IMR-90 (cell line): ENCODE measurements around the gene ZC3H8. TPM values are rescaled to one million over a fixed set of nuclear protein-coding genes. Genes with fewer than 3 reads are reported as not detected.

Experiments
- ATAC-seq: fragments of 200-7000 bp; cut with Tn5 transposase; 2 replicates; pipeline ENCODE4 v1.9.1; 2020; ENCODE audit warnings: low read depth, mild to moderate bottlenecking, moderate library complexity
- BruUV-seq: library from RNA; stranded (reverse); fragments of 400-500 nt; replicated peaks from 2 replicates; lab custom pipeline; 2021; lab: Mats Ljungman, UMichigan
- CTCF ChIA-PET: fragments of 300-600 bp; formaldehyde crosslinking; extraction: SDS; loops from one replicate; lab custom pipeline; 2021; ENCODE audit warnings: antibody characterized with exemption; lab: Yijun Ruan, JAX
- POLR2A ChIA-PET: fragments of 300-600 bp; sonication (Branson Sonifier 250); formaldehyde crosslinking; loops from one replicate; lab custom pipeline; 2022; ENCODE audit warnings: antibody characterized with exemption; ENCODE audit not compliant: unreplicated experiment; lab: Charles Lee
- DNase-seq: peaks from one replicate; pipeline ENCODE4 v3.0.0; 2013
- H2AFZ ChIP-seq: replicated peaks from 2 replicates; pipeline ENCODE3; 2013; ENCODE audit warnings: low read length, mild to moderate bottlenecking; ENCODE audit not compliant: poor library complexity
- H2AK5ac ChIP-seq: 2 replicates; pipeline ENCODE4 v1.6.1; 2013; ENCODE audit warnings: low read depth, low read length, inconsistent platforms
- H2AK9ac ChIP-seq: replicated peaks from 2 replicates; pipeline ENCODE3; 2013; ENCODE audit warnings: mild to moderate bottlenecking, low read depth, low read length, moderate library complexity; ENCODE audit not compliant: poor library complexity
- H2BK120ac ChIP-seq: 2 replicates; pipeline ENCODE4 v1.6.1; 2013; ENCODE audit warnings: low read depth, low read length, inconsistent platforms
- H2BK15ac ChIP-seq: 3 replicates; pipeline ENCODE4 v1.6.1; 2013; ENCODE audit warnings: low read depth, low read length, inconsistent platforms
- H2BK20ac ChIP-seq: 2 replicates; pipeline ENCODE4 v1.6.1; 2013; ENCODE audit warnings: low read depth, mild to moderate bottlenecking, inconsistent platforms, low read length, moderate library complexity
- H2BK5ac ChIP-seq: 2 replicates; pipeline ENCODE4 v1.6.1; 2013; ENCODE audit warnings: mild to moderate bottlenecking, low read depth, low read length, inconsistent platforms; ENCODE audit not compliant: poor library complexity, severe bottlenecking
- H3K14ac ChIP-seq: replicated peaks from 2 replicates; pipeline ENCODE4 v1.6.1; 2013; ENCODE audit warnings: low read depth, low read length, inconsistent platforms
- H3K18ac ChIP-seq: 2 replicates; pipeline ENCODE4 v1.6.1; 2013; ENCODE audit warnings: low read depth, low read length, control low read depth
- H3K23ac ChIP-seq: 2 replicates; pipeline ENCODE4 v1.6.1; 2013; ENCODE audit warnings: low read depth, low read length, inconsistent platforms
- H3K27ac ChIP-seq: 2 replicates; pipeline ENCODE4 v1.5.1; 2013; ENCODE audit warnings: mild to moderate bottlenecking, control low read depth, low read length; ENCODE audit not compliant: insufficient read depth
- H3K27me3 ChIP-seq: 2 replicates; pipeline ENCODE4 v1.6.1; 2013; ENCODE audit warnings: low read length; ENCODE audit not compliant: control insufficient read depth, insufficient read depth
- H3K36me3 ChIP-seq: 2 replicates; pipeline ENCODE4 v1.6.1; 2013; ENCODE audit warnings: low read length, mixed read lengths; ENCODE audit not compliant: control insufficient read depth, insufficient read depth
- H3K4ac ChIP-seq: 2 replicates; pipeline ENCODE4 v1.6.1; 2013; ENCODE audit warnings: low read depth, low read length, inconsistent platforms
- H3K4me1 ChIP-seq: 2 replicates; pipeline ENCODE4 v1.6.1; 2013; ENCODE audit warnings: low read length, mixed read lengths; ENCODE audit not compliant: control insufficient read depth, insufficient read depth
- H3K4me2 ChIP-seq: 2 replicates; pipeline ENCODE4 v1.6.1; 2013; ENCODE audit warnings: low read depth, mild to moderate bottlenecking, control low read depth, low read length, moderate library complexity
- H3K4me3 ChIP-seq: 2 replicates; pipeline ENCODE4 v1.5.1; 2013; ENCODE audit warnings: low read depth, mild to moderate bottlenecking, control low read depth, low read length, moderate library complexity; ENCODE audit not compliant: insufficient read depth
- H3K56ac ChIP-seq: 2 replicates; pipeline ENCODE4 v1.6.1; 2013; ENCODE audit warnings: low read length, inconsistent platforms; ENCODE audit not compliant: insufficient read depth; ENCODE audit errors: extremely low read depth
- H3K79me1 ChIP-seq, 2 experiments: 2 replicates each; pipeline ENCODE4 v1.6.1; 2013; ENCODE audit warnings: low read length in 2 of 2, inconsistent platforms in 1 of 2, low read depth in 1 of 2
- H3K9ac ChIP-seq: 2 replicates; pipeline ENCODE4 v1.6.1; 2013; ENCODE audit warnings: low read depth, low read length, control low read depth
- H3K9me1 ChIP-seq: 2 replicates; pipeline ENCODE4 v1.6.1; 2013; ENCODE audit warnings: low read length, inconsistent platforms; ENCODE audit not compliant: insufficient read depth
- H3K9me3 ChIP-seq: 2 replicates; pipeline ENCODE4 v1.6.1; 2013; ENCODE audit warnings: low read length; ENCODE audit not compliant: control insufficient read depth, insufficient read depth
- H4K20me1 ChIP-seq: 2 replicates; pipeline ENCODE4 v1.6.1; 2013; ENCODE audit warnings: low read length, inconsistent platforms; ENCODE audit not compliant: insufficient read depth
- H4K5ac ChIP-seq: 2 replicates; pipeline ENCODE4 v1.6.1; 2013; ENCODE audit warnings: mild to moderate bottlenecking, low read depth, low read length, control low read depth
- H4K8ac ChIP-seq, 2 experiments: 2 replicates each; pipeline ENCODE4 v1.6.1; 2013; ENCODE audit warnings: low read depth in 2 of 2, low read length in 2 of 2, control low read depth in 1 of 2, inconsistent platforms in 1 of 2
- H4K91ac ChIP-seq: 2 replicates; pipeline ENCODE4 v1.6.1; 2013; ENCODE audit warnings: low read depth, low read length, inconsistent platforms; ENCODE audit not compliant: insufficient read depth
- BHLHE40 ChIP-seq: fragments of 150-350 bp; IDR thresholded peaks from 2 replicates; pipeline ENCODE4 v1.6.1; 2016; ENCODE audit warnings: mild to moderate bottlenecking, low read depth, low read length
- CHD1 ChIP-seq: IDR thresholded peaks from 2 replicates; pipeline ENCODE4 v1.6.1; 2012; ENCODE audit warnings: low read depth, low read length, improper control_type of control experiment
- CTCF ChIP-seq: conservative IDR thresholded peaks from 2 replicates; pipeline ENCODE4 v1.5.1; 2012; ENCODE audit warnings: mild to moderate bottlenecking, low read depth, low read length, improper control_type of control experiment
- FOS ChIP-seq: fragments of 150-350 bp; IDR thresholded peaks from 2 replicates; pipeline ENCODE4 v1.6.1; 2016; ENCODE audit warnings: low read depth, low read length
- MAFK ChIP-seq: IDR thresholded peaks from 2 replicates; pipeline ENCODE4 v1.6.1; 2012; ENCODE audit warnings: low read depth, low read length, improper control_type of control experiment
- MAZ ChIP-seq: IDR thresholded peaks from 2 replicates; pipeline ENCODE4 v1.6.1; 2012; ENCODE audit warnings: low read depth, mild to moderate bottlenecking, low read length, improper control_type of control experiment, moderate library complexity, borderline replicate concordance
- MXI1 ChIP-seq: IDR thresholded peaks from 2 replicates; pipeline ENCODE4 v1.6.1; 2012; ENCODE audit warnings: low read depth, mild to moderate bottlenecking, low read length, moderate library complexity, borderline replicate concordance
- NFE2L2 ChIP-seq: fragments of 150-350 bp; IDR thresholded peaks from 2 replicates; pipeline ENCODE4 v1.6.1; 2016; ENCODE audit warnings: low read depth, mild to moderate bottlenecking, low read length
- POLR2A ChIP-seq: IDR thresholded peaks from 2 replicates; pipeline ENCODE4 v1.6.1; 2012; ENCODE audit warnings: mild to moderate bottlenecking, low read depth, low read length
- RAD21 ChIP-seq: IDR thresholded peaks from 2 replicates; pipeline ENCODE4 v1.6.1; 2012; ENCODE audit warnings: low read length, improper control_type of control experiment
- RCOR1 ChIP-seq: IDR thresholded peaks from 2 replicates; pipeline ENCODE4 v1.6.1; 2012; ENCODE audit warnings: mild to moderate bottlenecking, low read length, improper control_type of control experiment; ENCODE audit not compliant: insufficient replicate concordance
- RFX5 ChIP-seq: IDR thresholded peaks from 2 replicates; pipeline ENCODE4 v1.8.0; 2012; ENCODE audit warnings: low read depth, mild to moderate bottlenecking, low read length, moderate library complexity
- SMC3 ChIP-seq: fragments of 150-350 bp; IDR thresholded peaks from 2 replicates; pipeline ENCODE4 v1.6.1; 2016; ENCODE audit warnings: low read depth, mild to moderate bottlenecking, antibody characterized with exemption, low read length, moderate library complexity
- USF2 ChIP-seq: fragments of 150-350 bp; IDR thresholded peaks from 2 replicates; pipeline ENCODE4 v1.6.1; 2017; ENCODE audit warnings: mild to moderate bottlenecking, antibody characterized with exemption, low read length, low read depth
- WGBS, 2 experiments: methylation state at CpG; one replicate each; pipeline versions ENCODE4 v1.1.5 to v1.1.7; 2013; ENCODE audit warnings: missing lambda C conversion rate in 2 of 2; ENCODE audit not compliant: insufficient read length in 1 of 2; ENCODE audit errors: extremely low coverage in 2 of 2; 5-methylcytosine and 5-hydroxymethylcytosine counted together
- dilution Hi-C: fragments of 300-500 bp; cut with HindIII; formaldehyde crosslinking; loops from one replicate; pipeline ENCODE4 v1.14.3; 2018; ENCODE audit warnings: low sequenced_read_pairs; ENCODE audit not compliant: unreplicated experiment
- in situ Hi-C: fragments of 300-500 bp; cut with MboI; formaldehyde crosslinking; loops from 3 replicates; pipeline ENCODE4 v1.14.3; 2019; ENCODE audit warnings: low sequenced_read_pairs, inconsistent platforms, mixed read lengths
- intact Hi-C: fragments of 100-400 bp; cut with micrococcal nuclease; formaldehyde crosslinking; loops from 2 replicates; pipeline ENCODE4 v1.10.0; 2022
- polyA plus RNA-seq, 3 experiments: library from polyadenylated mRNA; depleted of rRNA; stranded (reverse); fragments of >200 nt; gene quantifications; 2 replicates each; pipeline ENCODE4 v1.2.3, GENCODE V29; 2012; ENCODE audit warnings: low replicate concordance in 1 of 3
- total RNA-seq: library from RNA; depleted of rRNA; stranded (reverse); fragments of >200 nt; gene quantifications from 2 replicates; pipeline ENCODE4 v1.2.3, GENCODE V29; 2012

The ZC3H8 gene
- total and polyA plus RNA-seq, 2 of the 4 experiments (the other 2 are of a cell fraction), result 0.18 to 1.6 TPM

- POLR2A ChIA-PET, result no interaction called here
- BruUV-seq, result no TSS peak
Observed at GRCh38 chr2:112181571-112182290, 73.1 kb downstream of the ZC3H8 start.

More at GRCh38 chr2:112181571-112182290, 73.1 kb downstream of the ZC3H8 start:
- intact Hi-C loops, result no loop called here
- Histone ChIP-seq H2AFZ (no peak overlapping the region), H3K4me2 (no peak overlapping the region), H3K4ac (no peak overlapping the region), H3K27ac (no peak overlapping the region), H4K8ac (no peak overlapping the region), H2BK15ac (no peak overlapping the region), H4K20me1 (no peaks in the 10 kb centered on the region), H2BK120ac (no peak overlapping the region), H3K27me3 (peaks cover 14% of the 10 kb centered on the region), H3K23ac (no peak overlapping the region), H3K18ac (no peak overlapping the region), H3K4me3 (no peak overlapping the region), H3K36me3 (no peaks in the 10 kb centered on the region), H2BK5ac (no peak overlapping the region), H3K56ac (no peak overlapping the region), H3K4me1 (no peaks in the 10 kb centered on the region), H2AK9ac (no peak overlapping the region), H4K5ac (no peak overlapping the region), H3K9me3 (no peaks in the 10 kb centered on the region; the same call in none of the 2 replicates), H2BK20ac (no peak overlapping the region), H3K9me1 (0 out of 2 replicates have a peak, but pooled peaks cover 3% of the 10 kb centered on the region), H4K91ac (no peak overlapping the region), H3K79me1 (no peaks in the 10 kb centered on the region), H3K9ac (no peak overlapping the region), H3K14ac (no peak overlapping the region), H2AK5ac (no peak overlapping the region)
- ATAC-seq, result no peak
- CTCF ChIA-PET, result no interaction called here
- 40% methylated on average over 15 of the region's 54 CpGs; no CpG with 5 or more reads in 1 of the 2 experiments for WGBS, 2 experiments
- in situ Hi-C loops, result no loop called here
- dilution Hi-C loops, result no loop called here
- DNase-seq, result no peak
- no peak for TF ChIP-seq BHLHE40
- TF ChIP-seq USF2, result no peak
- no peak for TF ChIP-seq CTCF
- no peak for TF ChIP-seq POLR2A
- no peak for TF ChIP-seq MAZ
- TF ChIP-seq SMC3, result no peak
- TF ChIP-seq MXI1, result no peak
- no peak for TF ChIP-seq RFX5
- TF ChIP-seq RCOR1, result no peak
- no peak for TF ChIP-seq RAD21
- TF ChIP-seq CHD1, result no peak
- TF ChIP-seq NFE2L2, result no peak
- TF ChIP-seq MAFK, result no peak
- TF ChIP-seq FOS, result no peak
